Smooth muscle cell (in vitro differentiated cells): ENCODE measurements around the gene FAM193B. TPM values are rescaled to one million over a fixed set of nuclear protein-coding genes. Genes with fewer than 3 reads are reported as not detected.
A peak's percentile ranks its signal among the peaks of the same experiment; 100 is the strongest.

Experiments
- DNase-seq: peaks from one replicate; lab custom pipeline; 2025; ENCODE audit not compliant: unreplicated experiment; lab: John Stamatoyannopoulos, UW
- H2AFZ ChIP-seq: fragments of 200-600 bp; sonication (generic); 2 replicates; pipeline ENCODE4 v1.6.0; 2016; ENCODE audit warnings: antibody characterized with exemption, low read depth, mild to moderate bottlenecking
- H3F3A ChIP-seq: fragments of 200-600 bp; sonication (generic); 2 replicates; pipeline ENCODE4 v1.6.0; 2017; ENCODE audit warnings: antibody characterized with exemption, low read depth
- H3K27ac ChIP-seq: fragments of 200-600 bp; sonication (generic); 2 replicates; pipeline ENCODE4 v1.5.1; 2016; ENCODE audit warnings: low read depth, mild to moderate bottlenecking
- H3K27me3 ChIP-seq: fragments of 200-600 bp; sonication (generic); 2 replicates; pipeline ENCODE4 v1.6.1; 2016; ENCODE audit warnings: low read depth, mild to moderate bottlenecking
- H3K36me3 ChIP-seq: fragments of 200-600 bp; sonication (generic); 2 replicates; pipeline ENCODE4 v1.5.1; 2016; ENCODE audit warnings: low read depth
- H3K4me1 ChIP-seq: fragments of 200-600 bp; sonication (generic); 2 replicates; pipeline ENCODE4 v1.5.1; 2016; ENCODE audit warnings: low read depth
- H3K4me2 ChIP-seq: fragments of 200-600 bp; sonication (generic); 2 replicates; pipeline ENCODE4 v1.6.0; 2016; ENCODE audit warnings: mild to moderate bottlenecking
- H3K4me3 ChIP-seq: fragments of 200-600 bp; sonication (generic); 2 replicates; pipeline ENCODE4 v1.5.1; 2016; ENCODE audit warnings: mild to moderate bottlenecking
- H3K79me2 ChIP-seq: fragments of 200-600 bp; sonication (generic); 2 replicates; pipeline ENCODE4 v1.6.0; 2016; ENCODE audit warnings: low read depth, mild to moderate bottlenecking
- H3K9ac ChIP-seq: fragments of 200-600 bp; sonication (generic); 2 replicates; pipeline ENCODE4 v1.6.0; 2016; ENCODE audit warnings: low read depth
- H3K9me3 ChIP-seq: fragments of 200-600 bp; sonication (generic); replicated peaks from 2 replicates; pipeline ENCODE4 v1.5.1; 2016; ENCODE audit warnings: low read depth
- H4K20me1 ChIP-seq: fragments of 200-600 bp; sonication (generic); 2 replicates; pipeline ENCODE4 v1.6.0; 2016; ENCODE audit warnings: low read depth
- WGBS: methylation state at CpG from one replicate; pipeline ENCODE4 v1.1.7; 2016; ENCODE audit warnings: low lambda C conversion rate; 5-methylcytosine and 5-hydroxymethylcytosine counted together
- polyA plus RNA-seq: library from polyadenylated mRNA; unstranded; fragments of >200 nt; fragmentation: Nextera tagmentation; extraction: Ambion mirVana; gene quantifications from 2 replicates; pipeline ENCODE4 v1.2.1, GENCODE V29; 2016
- total RNA-seq: library from RNA; depleted of rRNA; stranded (reverse); fragments of >200 nt; gene quantifications from 2 replicates; pipeline ENCODE4 v1.2.3, GENCODE V29; 2014
- TF ChIP-seq, protein P1 (sequence below): fragments of 200-600 bp; sonication (generic); IDR thresholded peaks from 2 replicates; pipeline ENCODE4 v1.5.1; 2017; ENCODE audit warnings: borderline replicate concordance, mild to moderate bottlenecking, antibody characterized with exemption; ENCODE audit not compliant: insufficient read depth, poor library complexity, severe bottlenecking

Gene FAM193B
- total and polyA plus RNA-seq, 2 experiments from 2014 or later: 28.3 to 42.8 TPM

DNA sequence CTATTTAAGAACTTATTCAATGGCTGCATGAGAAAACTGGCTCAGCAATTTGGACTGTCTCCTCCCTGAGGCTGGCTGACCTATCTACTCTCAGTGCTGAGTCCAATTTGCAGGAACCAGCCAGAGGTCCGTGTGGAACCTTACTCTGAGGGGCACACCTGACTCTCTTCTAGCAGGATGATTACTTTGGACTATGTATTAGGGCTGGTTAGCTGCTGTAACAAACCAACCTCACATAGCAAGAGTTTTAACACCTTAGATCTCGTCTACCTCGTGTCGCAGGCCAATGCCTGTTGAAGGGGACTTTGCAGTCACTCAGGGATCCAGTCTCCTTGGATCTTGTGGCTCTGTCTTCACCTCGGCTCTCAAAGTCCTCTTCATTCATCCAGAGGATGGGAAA is 3.4 kb upstream of the FAM193B start:
- Histone ChIP-seq H3K4me1 (peaks cover 14% of the 10 kb centered on the region), H4K20me1 (peaks cover 10% of the 10 kb centered on the region), H3K27me3 (no peaks in the 10 kb centered on the region), H3K9me3 (no peaks in the 10 kb centered on the region), H3K36me3 (no peaks in the 10 kb centered on the region), H3F3A (no peaks in the 10 kb centered on the region), H3K4me2 (no peak overlapping the region), H3K4me3 (no peak overlapping the region), H3K27ac (no peak overlapping the region), H2AFZ (no peak overlapping the region), H3K9ac (no peak overlapping the region), H3K79me2 (peaks cover 19% of the 10 kb centered on the region)
- no peak for DNase-seq
- WGBS: 90% methylated on average over 5 of the region's 5 CpGs
- TF ChIP-seq, protein P1, sequence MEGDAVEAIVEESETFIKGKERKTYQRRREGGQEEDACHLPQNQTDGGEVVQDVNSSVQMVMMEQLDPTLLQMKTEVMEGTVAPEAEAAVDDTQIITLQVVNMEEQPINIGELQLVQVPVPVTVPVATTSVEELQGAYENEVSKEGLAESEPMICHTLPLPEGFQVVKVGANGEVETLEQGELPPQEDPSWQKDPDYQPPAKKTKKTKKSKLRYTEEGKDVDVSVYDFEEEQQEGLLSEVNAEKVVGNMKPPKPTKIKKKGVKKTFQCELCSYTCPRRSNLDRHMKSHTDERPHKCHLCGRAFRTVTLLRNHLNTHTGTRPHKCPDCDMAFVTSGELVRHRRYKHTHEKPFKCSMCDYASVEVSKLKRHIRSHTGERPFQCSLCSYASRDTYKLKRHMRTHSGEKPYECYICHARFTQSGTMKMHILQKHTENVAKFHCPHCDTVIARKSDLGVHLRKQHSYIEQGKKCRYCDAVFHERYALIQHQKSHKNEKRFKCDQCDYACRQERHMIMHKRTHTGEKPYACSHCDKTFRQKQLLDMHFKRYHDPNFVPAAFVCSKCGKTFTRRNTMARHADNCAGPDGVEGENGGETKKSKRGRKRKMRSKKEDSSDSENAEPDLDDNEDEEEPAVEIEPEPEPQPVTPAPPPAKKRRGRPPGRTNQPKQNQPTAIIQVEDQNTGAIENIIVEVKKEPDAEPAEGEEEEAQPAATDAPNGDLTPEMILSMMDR: no peak

DNA sequence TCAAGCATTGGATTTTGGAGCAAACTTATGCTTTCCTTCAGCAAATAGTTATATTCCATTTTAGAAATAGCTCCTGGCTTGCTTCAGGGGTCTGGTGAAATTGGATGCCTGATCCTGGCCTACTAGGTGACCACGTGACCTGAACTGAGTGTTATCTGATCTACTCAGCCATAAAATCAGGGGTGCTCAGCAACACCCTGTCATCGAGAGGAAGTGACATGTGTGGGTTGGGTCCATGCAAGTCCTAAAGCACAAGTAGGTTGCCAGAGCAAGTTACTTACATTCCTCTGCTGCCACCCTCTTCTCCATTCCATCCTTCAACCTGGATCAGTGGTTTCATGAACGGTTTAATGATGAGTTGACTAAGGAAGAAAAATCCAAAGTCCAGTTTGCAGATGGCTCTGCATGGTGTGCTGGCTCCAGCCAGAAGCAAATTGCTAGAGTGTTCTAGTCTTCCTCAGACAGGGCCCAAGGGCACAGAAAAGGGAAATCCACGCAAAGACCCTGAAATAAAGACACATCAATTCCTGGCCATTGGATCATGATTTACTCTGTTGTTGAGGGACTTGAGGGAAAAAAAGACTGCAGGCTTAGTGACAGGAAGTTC is 2.8 kb upstream of the FAM193B start:
- Histone ChIP-seq H3K36me3 (no peaks in the 10 kb centered on the region), H3K9me3 (no peaks in the 10 kb centered on the region), H3K27ac (no peak overlapping the region), H3K9ac (no peak overlapping the region), H3K4me2 (no peak overlapping the region), H3F3A (no peaks in the 10 kb centered on the region), H3K27me3 (no peaks in the 10 kb centered on the region), H4K20me1 (peaks cover 17% of the 10 kb centered on the region), H3K4me1 (peaks cover 19% of the 10 kb centered on the region), H3K4me3 (no peak overlapping the region), H2AFZ (no peak overlapping the region), H3K79me2 (peaks cover 26% of the 10 kb centered on the region)
- WGBS: 52% methylated on average over 4 of the region's 4 CpGs
- no peak for DNase-seq
- TF ChIP-seq, protein P1: no peak

DNA sequence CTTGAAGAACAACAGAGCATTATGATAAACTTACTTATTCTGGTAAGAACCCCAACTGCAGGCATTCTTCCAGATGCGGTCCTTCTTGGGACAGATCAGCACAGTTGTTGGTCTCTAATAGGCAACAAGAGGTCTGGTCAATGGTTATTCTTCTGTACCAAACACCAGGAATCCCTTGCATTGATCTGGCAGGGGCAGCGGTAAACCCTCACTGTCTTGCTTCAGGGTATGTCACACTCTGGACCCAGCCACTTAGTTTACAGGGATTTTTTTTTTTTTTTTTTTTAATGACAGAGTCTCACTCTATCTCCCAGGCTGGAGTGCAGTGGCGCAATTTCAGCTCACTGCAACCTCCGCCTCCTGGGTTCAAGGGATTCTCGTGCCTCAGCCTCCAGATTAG is 1.3 kb upstream of the FAM193B start:
- Histone ChIP-seq H3K4me1 (peaks cover 19% of the 10 kb centered on the region), H3K27ac (no peak overlapping the region), H3K36me3 (no peaks in the 10 kb centered on the region), H3F3A (no peaks in the 10 kb centered on the region), H3K4me2 (no peak overlapping the region), H3K27me3 (no peaks in the 10 kb centered on the region), H4K20me1 (peaks cover 32% of the 10 kb centered on the region), H3K79me2 (peaks cover 41% of the 10 kb centered on the region), H3K4me3 (no peak overlapping the region), H2AFZ (no peak overlapping the region), H3K9me3 (no peaks in the 10 kb centered on the region), H3K9ac (no peak overlapping the region)
- 93% methylated on average over 5 of the region's 5 CpGs for WGBS
- TF ChIP-seq, protein P1: no peak
- DNase-seq: no peak

DNA sequence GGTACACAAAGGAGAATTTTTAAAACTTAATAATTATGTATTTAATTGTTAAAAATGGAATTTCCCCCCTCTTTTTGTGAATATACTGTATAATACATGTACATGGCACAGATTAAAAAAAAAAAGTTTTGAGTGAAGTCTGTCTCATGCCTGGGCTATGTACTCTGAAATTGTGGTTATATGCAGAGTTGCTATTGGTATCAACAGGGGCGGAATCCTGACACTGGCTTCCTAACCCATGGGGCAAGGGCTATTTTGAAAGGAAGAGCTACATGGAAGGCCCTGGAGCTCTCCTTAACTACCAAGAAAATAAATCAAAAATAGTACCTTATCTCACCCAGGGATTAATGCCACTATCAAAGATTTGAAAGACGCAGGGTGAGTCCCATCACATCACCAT is 865 bp upstream of the FAM193B start:
- Histone ChIP-seq H3K27me3 (no peaks in the 10 kb centered on the region), H3K4me2 (peak overlapping the region; percentile 86), H3K9me3 (no peaks in the 10 kb centered on the region), H2AFZ (no peak overlapping the region), H3F3A (no peaks in the 10 kb centered on the region), H3K4me3 (peak overlapping the region; percentile 89), H4K20me1 (peaks cover 36% of the 10 kb centered on the region), H3K4me1 (peaks cover 19% of the 10 kb centered on the region), H3K9ac (no peak overlapping the region), H3K36me3 (no peaks in the 10 kb centered on the region), H3K27ac (no peak overlapping the region), H3K79me2 (peaks cover 45% of the 10 kb centered on the region)
- TF ChIP-seq, protein P1: no peak
- DNase-seq: no peak
- WGBS: 100% methylated on average over 2 of the region's 2 CpGs
